ENCODE data around the gene RASSF5. TPM values are rescaled to one million over a fixed set of nuclear protein-coding genes. Genes with fewer than 3 reads are reported as not detected.

Gene RASSF5
- total RNA-seq, 1 donor from 2014 or later: 1.4 TPM

DNA sequence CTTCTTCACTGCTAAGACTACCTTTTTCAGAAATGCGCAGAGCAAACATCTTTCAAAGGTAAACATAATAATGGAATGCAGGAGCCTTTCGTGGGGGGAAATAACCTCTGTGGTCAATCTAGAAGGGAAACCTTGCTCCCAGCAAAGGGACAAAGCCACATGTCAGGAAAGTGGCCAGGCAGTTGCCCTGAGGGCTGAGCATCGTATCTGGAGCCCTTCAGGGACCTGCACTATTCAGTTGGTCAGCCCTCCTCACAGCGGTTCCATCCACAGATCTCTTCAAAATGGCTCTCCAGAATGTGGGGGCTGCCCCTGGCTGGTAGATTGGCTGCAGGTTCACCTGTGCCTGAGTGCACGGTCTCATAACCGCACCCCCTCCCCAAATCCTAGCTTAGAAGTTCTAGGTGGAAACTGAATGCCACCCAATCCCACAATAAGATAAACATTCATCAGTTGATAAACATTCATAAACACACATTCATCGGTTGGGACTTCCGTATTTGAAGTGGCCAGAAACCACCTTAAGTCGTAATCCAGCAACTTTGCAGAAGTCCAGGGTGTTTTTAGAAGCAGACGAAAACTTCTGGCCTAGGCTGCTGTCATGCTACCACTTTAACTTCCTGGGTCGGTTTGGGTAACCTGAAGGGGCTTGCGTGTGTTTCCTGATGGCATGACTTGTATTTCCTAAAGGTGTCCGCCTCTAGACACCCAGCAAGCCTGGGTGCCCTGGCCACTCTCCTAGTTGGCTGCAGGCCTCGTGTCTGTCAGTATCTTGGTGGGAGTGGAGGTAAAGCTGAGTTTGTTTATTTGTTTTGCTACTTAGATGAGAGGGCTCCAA lies 50.5 kb downstream of the RASSF5 start:
- Mint-ChIP-seq H3K9me3 (no peaks in the 10 kb centered on the region), H3K27me3 (ENCODE audit: low read depth) (peaks cover 25% of the 10 kb centered on the region), H3K4me3 (peak overlapping the region; percentile 84), H3K4me1 (peaks cover 46% of the 10 kb centered on the region), H3K36me3 (ENCODE audit: low read depth) (no peaks in the 10 kb centered on the region), H3K27ac (ENCODE audit: unreplicated experiment) (no peak overlapping the region)
- no peak for DNase-seq (ENCODE audit: low read depth, low spot score)
- TF ChIP-seq, protein P1, sequence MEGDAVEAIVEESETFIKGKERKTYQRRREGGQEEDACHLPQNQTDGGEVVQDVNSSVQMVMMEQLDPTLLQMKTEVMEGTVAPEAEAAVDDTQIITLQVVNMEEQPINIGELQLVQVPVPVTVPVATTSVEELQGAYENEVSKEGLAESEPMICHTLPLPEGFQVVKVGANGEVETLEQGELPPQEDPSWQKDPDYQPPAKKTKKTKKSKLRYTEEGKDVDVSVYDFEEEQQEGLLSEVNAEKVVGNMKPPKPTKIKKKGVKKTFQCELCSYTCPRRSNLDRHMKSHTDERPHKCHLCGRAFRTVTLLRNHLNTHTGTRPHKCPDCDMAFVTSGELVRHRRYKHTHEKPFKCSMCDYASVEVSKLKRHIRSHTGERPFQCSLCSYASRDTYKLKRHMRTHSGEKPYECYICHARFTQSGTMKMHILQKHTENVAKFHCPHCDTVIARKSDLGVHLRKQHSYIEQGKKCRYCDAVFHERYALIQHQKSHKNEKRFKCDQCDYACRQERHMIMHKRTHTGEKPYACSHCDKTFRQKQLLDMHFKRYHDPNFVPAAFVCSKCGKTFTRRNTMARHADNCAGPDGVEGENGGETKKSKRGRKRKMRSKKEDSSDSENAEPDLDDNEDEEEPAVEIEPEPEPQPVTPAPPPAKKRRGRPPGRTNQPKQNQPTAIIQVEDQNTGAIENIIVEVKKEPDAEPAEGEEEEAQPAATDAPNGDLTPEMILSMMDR (conservative IDR thresholded peaks at IDR 0.05): no peak

DNA sequence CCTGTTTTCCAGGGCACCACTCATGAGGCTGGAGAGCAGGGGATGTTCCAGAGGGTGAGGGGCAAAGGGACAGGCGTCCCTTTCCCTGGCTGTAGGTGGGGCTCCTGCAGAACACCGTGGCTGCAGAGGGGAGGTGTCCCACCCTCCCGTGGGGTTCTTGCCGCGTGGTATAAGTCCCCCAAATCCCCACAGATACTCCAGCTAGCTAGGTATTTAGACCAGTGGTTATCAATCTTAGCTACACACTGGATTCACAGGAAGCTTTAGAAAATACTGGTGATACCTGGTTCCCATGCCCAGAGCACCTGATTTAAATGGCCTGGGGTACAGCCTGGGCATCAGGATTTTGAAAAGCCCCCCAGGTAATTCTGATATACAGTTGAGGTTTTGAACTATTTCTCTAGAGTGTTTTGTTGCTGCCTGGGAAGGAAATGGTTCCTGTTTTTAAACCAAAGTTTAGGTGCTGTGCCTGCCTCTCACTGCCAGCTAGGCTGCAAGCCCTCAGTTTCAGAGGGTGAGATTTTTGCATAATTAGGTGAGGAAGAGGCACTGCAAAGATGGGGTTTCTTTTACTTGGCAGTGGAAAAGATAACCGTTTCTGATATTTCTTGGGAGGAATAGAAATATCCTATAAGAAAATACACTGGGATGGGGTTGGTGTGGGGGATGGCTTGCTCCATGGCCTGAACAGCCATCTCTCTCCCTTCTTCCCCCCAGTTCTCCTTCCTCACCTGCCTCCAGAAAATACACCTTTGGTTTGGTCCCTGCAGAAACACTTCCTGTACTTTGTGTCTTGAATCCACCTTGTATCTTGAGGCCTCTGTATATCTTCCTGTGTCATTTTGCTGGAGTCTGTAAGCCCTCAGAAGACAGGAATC lies 51.7 kb downstream of the RASSF5 start:
- Mint-ChIP-seq H3K36me3 (ENCODE audit: low read depth) (no peaks in the 10 kb centered on the region), H3K4me1 (peaks cover 46% of the 10 kb centered on the region), H3K27ac (ENCODE audit: unreplicated experiment) (no peak overlapping the region), H3K9me3 (no peaks in the 10 kb centered on the region), H3K27me3 (ENCODE audit: low read depth) (peaks cover 25% of the 10 kb centered on the region), H3K4me3 (peak overlapping the region; percentile 84)
- DNase-seq (ENCODE audit: low read depth, low spot score): no peak
- TF ChIP-seq, protein P1 (conservative IDR thresholded peaks at IDR 0.05): no peak

DNA sequence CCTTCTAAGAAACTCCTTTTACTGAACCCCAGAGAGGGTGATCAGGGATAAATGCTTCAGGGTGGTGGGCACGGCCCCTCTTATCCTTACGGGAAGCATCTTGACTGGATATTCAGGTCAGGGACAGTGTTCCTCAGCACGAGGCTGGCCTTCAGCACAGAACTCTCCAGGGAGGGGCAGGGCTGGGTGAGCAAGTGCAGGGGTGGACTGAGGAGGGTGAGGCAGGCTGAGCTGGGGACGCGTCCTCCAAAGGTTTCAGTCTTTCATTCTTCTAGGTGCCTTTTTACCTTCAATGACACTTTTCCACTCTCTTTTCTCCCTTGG lies 52.3 kb downstream of the RASSF5 start:
- Mint-ChIP-seq H3K4me3 (peak overlapping the region; percentile 50), H3K27ac (ENCODE audit: unreplicated experiment) (no peak overlapping the region), H3K4me1 (peaks cover 46% of the 10 kb centered on the region), H3K9me3 (no peaks in the 10 kb centered on the region), H3K27me3 (ENCODE audit: low read depth) (peaks cover 25% of the 10 kb centered on the region), H3K36me3 (ENCODE audit: low read depth) (no peaks in the 10 kb centered on the region)
- no peak for DNase-seq (ENCODE audit: low read depth, low spot score)
- TF ChIP-seq, protein P1 (conservative IDR thresholded peaks at IDR 0.05): no peak

DNA sequence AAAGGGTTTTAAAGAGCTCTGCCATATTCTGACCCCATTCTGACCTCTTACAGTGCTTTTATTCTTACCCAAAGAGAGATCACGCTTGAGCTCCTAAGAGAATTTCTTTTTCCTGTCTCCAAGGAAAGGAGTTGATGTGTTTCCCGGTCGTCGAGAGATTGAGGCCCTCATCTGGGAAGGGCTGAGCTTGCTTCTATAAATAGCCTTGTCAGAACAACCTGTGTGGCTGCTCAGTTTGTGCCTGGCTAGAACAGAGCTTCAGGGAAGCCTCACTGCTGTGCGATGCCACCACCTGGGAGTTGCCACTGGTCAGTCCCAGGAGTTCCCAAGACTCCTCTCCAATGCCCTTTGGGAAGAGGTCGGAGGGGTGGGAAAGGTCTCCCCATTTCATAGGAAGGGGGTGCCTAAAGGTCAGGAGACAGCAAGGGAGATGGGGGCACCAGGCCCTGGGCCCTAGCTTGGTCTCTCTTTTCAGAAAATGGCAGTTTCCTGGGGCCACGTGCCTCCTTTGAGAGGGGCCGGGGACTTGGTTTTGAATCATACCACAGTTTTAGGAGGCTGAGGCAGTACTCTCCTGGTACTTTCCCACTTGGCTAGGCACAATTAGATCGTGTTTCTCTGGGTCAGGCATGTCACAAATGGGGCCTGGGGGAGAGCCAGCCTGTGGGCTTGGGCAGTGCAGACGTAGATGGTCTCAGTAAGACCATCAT lies 52.8 kb downstream of the RASSF5 start:
- Mint-ChIP-seq H3K27ac (ENCODE audit: unreplicated experiment) (no peak overlapping the region), H3K9me3 (no peaks in the 10 kb centered on the region), H3K4me1 (peaks cover 46% of the 10 kb centered on the region), H3K27me3 (ENCODE audit: low read depth) (peaks cover 23% of the 10 kb centered on the region), H3K36me3 (ENCODE audit: low read depth) (no peaks in the 10 kb centered on the region), H3K4me3 (peak overlapping the region; percentile 50)
- DNase-seq (ENCODE audit: low read depth, low spot score): no peak
- TF ChIP-seq, protein P1 (conservative IDR thresholded peaks at IDR 0.05): no peak

All from neural crest cell (in vitro differentiated cells).